Liver (tissue), 9 donors: Measurements from ENCODE around the gene LRRFIP1. TPM values are rescaled to one million over a fixed set of nuclear protein-coding genes. Genes with fewer than 3 reads are reported as not detected.

ENCODE experiments used
- DNase-seq: peaks from one replicate; pipeline ENCODE4 v3.0.0-alpha.2; 2017; ENCODE audit warnings: low spot score
- H3K27ac ChIP-seq, 2 donors: one replicate each; pipeline ENCODE4 v1.7.0; 2013; ENCODE audit warnings: inconsistent platforms in 2 of 2, low read length in 2 of 2, control low read depth in 1 of 2, low read depth in 1 of 2, mild to moderate bottlenecking in 1 of 2
- H3K27me3 ChIP-seq, 4 donors: one replicate each; pipeline versions ENCODE4 v1.6.1 to v1.7.0; 2013; ENCODE audit warnings: low read length in 3 of 4, inconsistent platforms in 1 of 4, mild to moderate bottlenecking in 1 of 4, moderate library complexity in 1 of 4; ENCODE audit not compliant: control insufficient read depth in 4 of 4, insufficient read depth in 4 of 4
- H3K36me3 ChIP-seq, 4 donors: one replicate each; pipeline versions ENCODE4 v1.6.1 to v1.7.0; 2013; ENCODE audit warnings: low read length in 3 of 4, mild to moderate bottlenecking in 3 of 4, low read depth in 1 of 4, moderate library complexity in 1 of 4; ENCODE audit not compliant: control insufficient read depth in 4 of 4, insufficient read depth in 3 of 4
- H3K4me1 ChIP-seq, 4 donors: one replicate each; pipeline versions ENCODE4 v1.6.1 to v1.7.0; 2013; ENCODE audit warnings: low read length in 3 of 4, mild to moderate bottlenecking in 3 of 4, moderate library complexity in 1 of 4; ENCODE audit not compliant: control insufficient read depth in 4 of 4, insufficient read depth in 4 of 4
- H3K4me3 ChIP-seq, 3 donors: one replicate each; pipeline versions ENCODE4 v1.6.1 to v1.7.0; 2013; ENCODE audit warnings: low read length in 3 of 3, control low read depth in 1 of 3, low read depth in 1 of 3, mild to moderate bottlenecking in 1 of 3
- H3K9ac ChIP-seq, 2 donors: one replicate each; pipeline ENCODE4 v1.7.0; 2013; ENCODE audit warnings: low read length in 2 of 2, mild to moderate bottlenecking in 2 of 2, moderate library complexity in 2 of 2, control low read depth in 1 of 2, low read depth in 1 of 2
- H3K9me3 ChIP-seq, 4 donors: one replicate each; pipeline versions ENCODE4 v1.6.1 to v1.7.0; 2013; ENCODE audit warnings: low read length in 3 of 4; ENCODE audit not compliant: control insufficient read depth in 4 of 4
- ATF3 ChIP-seq: IDR thresholded peaks from 2 replicates; pipeline ENCODE4 v1.6.1; 2016; ENCODE audit warnings: antibody characterized with exemption
- CTCF ChIP-seq: fragments of 150-350 bp; IDR thresholded peaks from 2 replicates; pipeline ENCODE4 v1.5.1; 2017; ENCODE audit warnings: improper control_type of control experiment, low read depth, low read length; ENCODE audit not compliant: missing input control
- EGR1 ChIP-seq, 2 donors: IDR thresholded peaks; 2 replicates each; pipeline ENCODE4 v1.6.1; 2016 to 2018; ENCODE audit warnings: antibody characterized with exemption in 2 of 2, low read depth in 2 of 2
- FOXA1 ChIP-seq: IDR thresholded peaks from 2 replicates; pipeline ENCODE4 v1.6.1; 2016; ENCODE audit warnings: antibody characterized with exemption
- FOXA2 ChIP-seq: IDR thresholded peaks from 2 replicates; pipeline ENCODE4 v1.6.1; 2016; ENCODE audit warnings: antibody characterized with exemption
- GABPA ChIP-seq, 2 donors: IDR thresholded peaks in 1 of 2; conservative IDR thresholded peaks in 1 of 2; 2 replicates each; pipeline ENCODE4 v1.6.1; 2016; ENCODE audit warnings: antibody characterized with exemption in 2 of 2, mild to moderate bottlenecking in 1 of 2, moderate library complexity in 1 of 2
- HNF4A ChIP-seq, 2 donors: conservative IDR thresholded peaks; 2 replicates each; pipeline ENCODE4 v1.6.1; 2016; ENCODE audit warnings: antibody characterized with exemption in 2 of 2, mild to moderate bottlenecking in 2 of 2
- HNF4G ChIP-seq: IDR thresholded peaks from 2 replicates; pipeline ENCODE4 v1.6.1; 2016; ENCODE audit warnings: antibody characterized with exemption
- JUND ChIP-seq, 2 donors: IDR thresholded peaks; 2 replicates each; pipeline ENCODE4 v1.6.1; 2016; ENCODE audit warnings: antibody characterized with exemption in 2 of 2
- MAX ChIP-seq: IDR thresholded peaks from 2 replicates; pipeline ENCODE4 v1.6.1; 2016; ENCODE audit warnings: antibody characterized with exemption
- NR2F2 ChIP-seq: IDR thresholded peaks from 2 replicates; pipeline ENCODE4 v1.6.1; 2016; ENCODE audit warnings: antibody characterized with exemption
- RAD21 ChIP-seq, 2 donors: IDR thresholded peaks; 2 replicates each; pipeline ENCODE4 v1.6.1; 2016; ENCODE audit warnings: antibody characterized with exemption in 2 of 2, mild to moderate bottlenecking in 2 of 2
- REST ChIP-seq: IDR thresholded peaks from 2 replicates; pipeline ENCODE4 v1.6.1; 2016; ENCODE audit warnings: antibody characterized with exemption, mild to moderate bottlenecking
- RXRA ChIP-seq, 2 donors: IDR thresholded peaks; 2 replicates each; pipeline ENCODE4 v1.6.1; 2017 to 2018; ENCODE audit warnings: antibody characterized with exemption in 2 of 2, mild to moderate bottlenecking in 1 of 2
- SP1 ChIP-seq: IDR thresholded peaks from 2 replicates; pipeline ENCODE4 v1.6.1; 2018; ENCODE audit warnings: antibody characterized with exemption, mild to moderate bottlenecking
- TAF1 ChIP-seq: conservative IDR thresholded peaks from 2 replicates; pipeline ENCODE4 v1.6.1; 2016; ENCODE audit warnings: antibody characterized with exemption, mild to moderate bottlenecking
- YY1 ChIP-seq: IDR thresholded peaks from 2 replicates; pipeline ENCODE4 v1.6.1; 2016; ENCODE audit warnings: antibody characterized with exemption, mild to moderate bottlenecking
- ZBTB33 ChIP-seq: IDR thresholded peaks from 2 replicates; pipeline ENCODE4 v1.6.1; 2016; ENCODE audit warnings: antibody characterized with exemption
- WGBS: extraction: QIAGEN DNeasy Blood & Tissue Kit; methylation state at CpG from one replicate; pipeline ENCODE4 v1.1.7; 2013; 5-methylcytosine and 5-hydroxymethylcytosine counted together
- polyA plus RNA-seq, 2 donors: library from polyadenylated mRNA; stranded (reverse) in 1 of 2; unstranded in 1 of 2; fragments of 200-250 nt in 1 of 2; fragments of >200 nt in 1 of 2; fragmentation: Nextera tagmentation in 1 of 2; extraction: Ambion mirVana in 1 of 2; gene quantifications; one replicate each; pipeline versions ENCODE4 v1.2.1 to v1.2.3, GENCODE V29; 2013 to 2015
- total RNA-seq, 2 donors: library from RNA; depleted of rRNA; stranded (reverse); fragments of >200 nt; gene quantifications; one replicate each; pipeline ENCODE4 v1.2.3, GENCODE V29; 2014
- donor health status: healthy.
- donor health status: healthy.
- donor health status: healthy.
- donor health status: healthy.
- donor health status: healthy.

LRRFIP1 gene
- total and polyA plus RNA-seq, 4 donors: 13.3 to 56.1 (median 39.1) TPM

GRCh38 chr2:237820421-237820820, 193.0 kb downstream of the LRRFIP1 start:
- Histone ChIP-seq H3K4me1 (peaks cover 0 to 6% (median 0%) of the 10 kb centered on the region in 4 donors), H3K9me3 (no peaks in the 10 kb centered on the region), H3K4me3 (no peak overlapping the region), H3K36me3 (no peaks in the 10 kb centered on the region), H3K27ac (no peak overlapping the region), H3K27me3 (no peaks in the 10 kb centered on the region), H3K9ac (no peak overlapping the region)
- no peak for DNase-seq
- TF ChIP-seq MAX: no peak
- no peak for TF ChIP-seq ZBTB33
- no peak for TF ChIP-seq CTCF
- TF ChIP-seq GABPA (IDR thresholded peaks at IDR 0.05 in 1 of 2, conservative IDR thresholded peaks at IDR 0.05 in 1 of 2): no peak
- no peak for TF ChIP-seq HNF4G
- TF ChIP-seq RXRA (IDR thresholded peaks at IDR 0.05): no peak
- TF ChIP-seq ATF3: no peak
- TF ChIP-seq TAF1: no peak
- no peak for TF ChIP-seq SP1
- TF ChIP-seq FOXA2: no peak
- WGBS: 89% methylated on average over 2 of the region's 2 CpGs

- no peaks in the 10 kb centered on the region for H3K9me3 ChIP-seq
- peaks cover 0 to 2% (median 0%) of the 10 kb centered on the region in 4 donors for H3K4me1 ChIP-seq
- WGBS: 97% methylated on average over 2 of the region's 2 CpGs
- DNase-seq: no peak
- no peaks in the 10 kb centered on the region for H3K36me3 ChIP-seq
- no peak overlapping the region for H3K4me3 ChIP-seq
- TF ChIP-seq FOXA1 (no peak), HNF4A (conservative IDR thresholded peaks at IDR 0.05) (no peak), HNF4G (no peak), SP1 (no peak), MAX (no peak), FOXA2 (no peak), RAD21 (IDR thresholded peaks at IDR 0.05) (no peak), JUND (IDR thresholded peaks at IDR 0.05) (no peak), GABPA (IDR thresholded peaks at IDR 0.05 in 1 of 2, conservative IDR thresholded peaks at IDR 0.05 in 1 of 2) (no peak), CTCF (no peak), REST (no peak), EGR1 (IDR thresholded peaks at IDR 0.05; ENCODE audit: low read depth in 2 of 2) (no peak), ZBTB33 (no peak), NR2F2 (no peak), ATF3 (no peak), RXRA (IDR thresholded peaks at IDR 0.05) (no peak), TAF1 (no peak), YY1 (no peak)
- H3K9ac ChIP-seq: no peak overlapping the region
- H3K27me3 ChIP-seq: no peaks in the 10 kb centered on the region
- no peak overlapping the region for H3K27ac ChIP-seq
Observed at GRCh38 chr2:237823544-237823943, 196.2 kb downstream of the LRRFIP1 start.
